ENCODE measurements around the gene PHF2. TPM values are rescaled to one million over a fixed set of nuclear protein-coding genes. Genes with fewer than 3 reads are reported as not detected.

PHF2 gene
- total RNA-seq, 4 donors from 2014 or later = 15.0 to 28.6 (median 20.4) TPM

DNA sequence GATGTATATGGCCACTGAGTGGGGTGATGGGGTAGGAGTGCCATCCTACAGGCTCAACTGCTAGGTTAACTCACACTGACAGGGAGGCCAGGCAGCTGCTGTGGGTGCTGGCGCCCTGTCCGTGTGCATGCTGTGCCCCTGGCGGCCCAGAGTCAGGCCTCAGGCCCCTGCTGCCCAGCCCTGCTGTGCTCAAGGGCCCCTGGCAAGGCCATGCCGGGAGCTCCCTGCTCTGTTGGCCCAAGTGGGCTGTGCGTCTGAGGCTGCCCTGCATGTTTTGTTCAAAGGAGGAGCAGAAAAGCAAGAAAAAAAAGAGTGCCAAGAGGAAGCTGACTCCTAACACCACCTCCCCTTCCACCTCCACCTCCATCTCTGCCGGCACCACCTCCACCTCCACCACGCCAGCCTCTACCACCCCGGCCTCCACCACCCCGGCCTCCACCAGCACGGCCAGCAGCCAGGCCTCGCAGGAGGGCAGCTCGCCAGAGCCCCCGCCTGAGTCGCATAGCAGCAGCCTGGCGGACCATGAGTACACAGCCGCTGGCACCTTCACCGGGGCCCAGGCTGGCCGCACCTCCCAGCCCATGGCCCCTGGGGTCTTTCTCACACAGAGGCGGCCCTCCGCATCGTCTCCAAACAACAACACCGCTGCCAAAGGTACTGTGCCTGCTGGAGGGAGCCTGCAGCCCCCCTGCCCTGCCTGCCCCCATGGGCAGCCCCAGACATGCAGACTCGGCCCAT is 100.1 kb downstream of the PHF2 start:
- TF ChIP-seq, protein P1, sequence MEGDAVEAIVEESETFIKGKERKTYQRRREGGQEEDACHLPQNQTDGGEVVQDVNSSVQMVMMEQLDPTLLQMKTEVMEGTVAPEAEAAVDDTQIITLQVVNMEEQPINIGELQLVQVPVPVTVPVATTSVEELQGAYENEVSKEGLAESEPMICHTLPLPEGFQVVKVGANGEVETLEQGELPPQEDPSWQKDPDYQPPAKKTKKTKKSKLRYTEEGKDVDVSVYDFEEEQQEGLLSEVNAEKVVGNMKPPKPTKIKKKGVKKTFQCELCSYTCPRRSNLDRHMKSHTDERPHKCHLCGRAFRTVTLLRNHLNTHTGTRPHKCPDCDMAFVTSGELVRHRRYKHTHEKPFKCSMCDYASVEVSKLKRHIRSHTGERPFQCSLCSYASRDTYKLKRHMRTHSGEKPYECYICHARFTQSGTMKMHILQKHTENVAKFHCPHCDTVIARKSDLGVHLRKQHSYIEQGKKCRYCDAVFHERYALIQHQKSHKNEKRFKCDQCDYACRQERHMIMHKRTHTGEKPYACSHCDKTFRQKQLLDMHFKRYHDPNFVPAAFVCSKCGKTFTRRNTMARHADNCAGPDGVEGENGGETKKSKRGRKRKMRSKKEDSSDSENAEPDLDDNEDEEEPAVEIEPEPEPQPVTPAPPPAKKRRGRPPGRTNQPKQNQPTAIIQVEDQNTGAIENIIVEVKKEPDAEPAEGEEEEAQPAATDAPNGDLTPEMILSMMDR (IDR thresholded peaks at IDR 0.05; ENCODE audit: low read depth) = no peak

DNA sequence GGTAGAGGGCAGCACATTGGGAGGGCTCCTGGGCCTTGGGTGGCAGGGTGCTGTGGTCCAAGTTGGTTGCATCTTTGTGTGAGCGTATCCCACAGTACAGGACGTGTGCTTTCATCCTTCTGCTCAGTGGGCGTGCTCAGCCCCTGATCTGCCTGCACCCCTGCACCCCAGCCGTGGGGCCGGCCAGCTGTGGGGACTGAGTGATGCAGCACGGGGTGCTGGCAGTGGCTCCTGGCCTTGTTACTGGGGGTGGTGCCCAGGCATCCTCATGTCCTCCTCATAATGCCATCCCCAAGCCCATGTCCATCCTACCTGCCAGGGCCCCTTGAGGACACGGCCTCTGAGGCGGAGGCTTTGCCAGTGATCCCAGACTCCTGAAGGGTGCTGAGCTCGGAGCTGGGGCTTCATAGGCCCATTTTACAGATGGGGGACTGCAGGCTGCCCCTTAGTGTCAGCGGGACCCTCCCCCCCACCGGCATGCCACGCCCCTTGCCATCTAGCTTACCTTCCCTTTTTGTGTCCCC is 100.7 kb downstream of the PHF2 start:
- TF ChIP-seq, protein P1 (IDR thresholded peaks at IDR 0.05; ENCODE audit: low read depth) = no peak

DNA sequence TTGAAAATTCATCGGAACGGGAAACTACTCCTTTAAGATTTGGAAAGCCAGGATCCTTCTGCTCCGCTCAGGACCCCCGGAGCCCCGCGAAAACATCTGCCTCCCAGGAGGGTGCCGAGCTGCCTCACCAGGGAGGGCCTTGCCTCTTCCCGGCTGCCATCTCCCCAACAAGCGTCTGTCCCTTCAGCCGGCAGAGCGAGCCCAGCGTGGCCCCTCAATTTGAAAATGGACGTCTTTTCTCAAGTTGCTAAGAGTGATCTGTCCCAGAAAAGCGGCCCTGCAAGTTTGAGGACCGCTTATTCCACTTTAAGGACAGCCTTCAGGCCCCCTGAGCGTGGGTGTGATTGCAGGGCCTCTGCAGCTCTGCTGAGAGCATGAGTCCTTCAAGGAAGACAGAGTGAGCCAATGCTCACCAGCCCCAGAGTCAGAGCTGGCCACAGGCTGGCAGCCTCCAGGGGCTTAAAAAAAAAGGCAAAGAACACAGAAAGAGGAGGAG is 101.3 kb downstream of the PHF2 start:
- TF ChIP-seq, protein P1 (IDR thresholded peaks at IDR 0.05; ENCODE audit: low read depth) = no peak

DNA sequence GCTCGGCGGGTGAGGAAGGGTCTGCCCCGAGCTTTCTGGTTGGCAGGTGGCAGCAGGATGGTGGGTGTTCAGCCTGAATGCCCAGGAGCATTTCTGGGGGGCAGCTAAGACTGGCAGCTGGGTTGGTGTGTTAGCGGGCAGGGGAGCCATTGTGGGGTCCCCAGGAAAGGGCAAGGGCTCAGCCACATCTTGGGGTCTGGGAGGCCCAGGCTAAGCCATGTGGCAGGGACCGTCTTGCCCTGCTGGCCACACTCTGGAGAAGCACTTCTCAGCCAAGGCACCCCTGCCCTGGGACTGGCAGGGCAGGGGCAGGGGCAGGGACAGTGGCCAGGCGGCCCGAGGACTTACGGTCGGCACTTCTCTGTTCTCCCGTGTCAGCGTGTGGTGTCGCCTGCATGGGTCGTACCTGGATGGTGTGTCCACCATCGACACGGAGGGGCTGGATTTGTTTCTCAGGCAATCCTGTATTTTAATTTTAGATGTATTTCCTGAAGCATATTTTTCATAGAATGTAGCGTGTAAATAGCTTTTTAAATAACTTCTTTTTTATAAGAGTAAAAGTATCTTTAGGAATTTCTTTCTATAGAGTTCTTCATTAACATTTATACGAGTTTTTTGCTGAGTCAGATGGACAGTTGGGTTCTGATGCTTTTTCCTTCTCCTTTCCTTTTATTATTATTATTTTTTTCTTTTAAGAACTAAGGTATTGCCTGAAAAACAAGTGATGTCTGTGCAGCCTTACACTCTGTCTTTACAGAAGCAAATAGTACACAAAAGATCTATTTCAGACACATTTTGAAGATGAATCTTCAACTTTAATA is 102.0 kb downstream of the PHF2 start:
- TF ChIP-seq, protein P1 (IDR thresholded peaks at IDR 0.05; ENCODE audit: low read depth) = no peak

DNA sequence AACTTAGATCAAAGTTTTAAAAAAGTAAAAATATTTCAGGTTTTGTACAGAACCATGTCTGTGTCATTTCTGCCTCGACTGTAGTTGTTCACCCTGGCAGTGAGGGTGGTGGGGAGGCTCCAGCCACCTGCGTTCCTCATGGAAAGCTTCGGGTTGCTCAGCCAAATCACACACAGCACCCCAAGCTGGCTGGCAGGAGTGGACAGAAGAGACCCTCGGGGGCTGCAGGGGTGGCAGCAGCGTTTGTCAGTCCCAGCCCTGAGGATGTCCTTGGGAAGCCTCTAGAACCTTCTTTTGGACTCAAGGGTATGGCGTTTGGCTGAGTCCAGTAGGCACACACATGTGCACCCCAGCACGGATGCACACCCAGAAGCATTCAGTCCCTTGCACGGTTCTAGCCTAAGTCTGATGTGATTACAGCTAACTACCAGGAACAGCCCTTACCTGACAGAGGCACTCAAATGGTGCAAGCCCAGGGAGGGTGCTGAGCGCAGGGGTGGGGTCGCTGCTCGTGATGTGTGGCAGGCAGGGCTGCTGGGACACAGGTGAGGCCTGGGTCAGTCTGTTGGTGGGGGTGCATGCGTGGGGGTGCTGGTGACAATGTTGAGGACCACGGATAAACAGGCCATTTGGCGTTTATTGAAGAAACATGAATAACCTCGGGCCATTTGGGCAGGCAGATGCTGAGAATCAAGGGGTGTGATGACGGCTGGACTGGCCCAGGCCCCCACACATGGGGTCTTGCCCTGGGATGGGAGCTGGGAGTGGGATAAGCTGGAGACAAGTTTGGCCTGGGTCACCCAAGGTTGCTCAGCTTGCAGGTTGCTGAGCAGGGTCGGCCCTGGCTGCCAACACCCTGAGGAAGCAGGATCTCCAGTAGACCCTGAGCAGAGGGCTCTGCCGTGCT is 103.4 kb downstream of the PHF2 start:
- TF ChIP-seq, protein P1 (IDR thresholded peaks at IDR 0.05; ENCODE audit: low read depth) = no peak

DNA sequence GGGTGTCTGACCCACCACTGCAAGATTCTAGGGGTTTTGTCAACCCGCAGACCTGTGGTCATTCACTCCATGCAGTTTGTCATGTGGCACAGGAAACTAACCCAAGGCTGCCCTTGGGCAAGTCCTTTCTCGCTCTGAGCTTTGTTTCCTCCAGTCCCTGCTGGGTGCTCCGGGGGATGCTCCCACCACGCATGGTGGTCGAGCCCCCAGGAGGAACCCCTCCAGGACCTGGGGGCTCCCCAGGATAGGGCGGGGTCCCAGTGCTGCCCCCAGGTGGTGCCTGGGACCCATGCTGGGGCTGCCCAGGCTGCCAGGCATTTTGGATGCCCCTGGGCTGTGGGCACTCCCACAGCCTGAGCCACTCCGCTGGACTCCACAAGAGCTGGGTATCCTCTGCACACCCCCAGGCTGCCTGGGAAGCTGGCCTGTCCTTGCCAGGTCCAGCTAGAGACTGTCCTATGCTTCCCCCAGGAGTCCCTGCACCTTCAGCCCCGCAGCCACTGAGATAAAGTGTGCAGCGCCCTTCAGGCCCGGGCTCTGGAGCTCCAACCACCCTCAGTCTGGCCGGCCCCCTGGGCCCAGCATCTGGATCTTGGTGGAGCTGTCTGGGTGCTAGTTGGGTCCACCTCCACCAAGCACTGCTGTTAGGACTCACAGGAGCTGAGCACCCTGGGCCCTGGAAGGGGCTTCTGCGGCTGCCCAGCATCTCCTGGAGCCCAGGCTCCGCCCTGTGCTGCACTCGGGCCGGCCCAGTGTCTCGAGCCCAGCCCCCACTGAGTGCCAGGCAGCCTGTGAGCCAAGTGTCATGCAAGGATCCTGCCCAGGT is 104.3 kb downstream of the PHF2 start:
- TF ChIP-seq, protein P1 (IDR thresholded peaks at IDR 0.05; ENCODE audit: low read depth) = no peak

Data from subcutaneous adipose tissue (tissue), 4 donors.